GM12878 (cell line): Measurements from ENCODE around the gene MEGF9. TPM values are rescaled to one million over a fixed set of nuclear protein-coding genes. Genes with fewer than 3 reads are reported as not detected.

Experiments
- ATAC-seq: fragments of 200-7000 bp; cut with Tn5 transposase; 3 replicates; pipeline ENCODE4 v1.9.1; 2020; ENCODE audit warnings: mild to moderate bottlenecking, moderate library complexity
- BruUV-seq: library from RNA; stranded (reverse); fragments of 400-500 nt; replicated peaks from 2 replicates; lab custom pipeline; 2021; lab: Mats Ljungman, UMichigan
- CTCF ChIA-PET: fragments of 300-600 bp; sonication (Branson Sonifier 250); formaldehyde crosslinking; extraction: SDS; loops from one replicate; lab custom pipeline; 2021; ENCODE audit warnings: inconsistent platforms; lab: Yijun Ruan, JAX
- POLR2A ChIA-PET: fragments of 350-600 bp; formaldehyde crosslinking; extraction: SDS; loops from one replicate; lab custom pipeline; 2021; ENCODE audit warnings: inconsistent platforms; lab: Charles Lee
- RAD21 ChIA-PET: fragments of 300-600 bp; sonication (Branson Sonifier 250); formaldehyde crosslinking; loops from one replicate; lab custom pipeline; 2023; ENCODE audit warnings: antibody characterized with exemption; ENCODE audit not compliant: unreplicated experiment; lab: Charles Lee
- SMC1A ChIA-PET: fragments of 300-600 bp; sonication (Branson Sonifier 250); formaldehyde crosslinking; loops from one replicate; lab custom pipeline; 2023; ENCODE audit not compliant: unreplicated experiment, uncharacterized antibody; lab: Charles Lee
- DNase-seq: peaks from one replicate; pipeline ENCODE4 v3.0.0-alpha.2; 2011; ENCODE audit warnings: low read depth, low spot score
- FAIRE-seq: peaks from 3 replicates; lab custom pipeline; 2011; peaks lifted over from hg19 to GRCh38; lab: Jason Lieb, UNC
- H2AFZ ChIP-seq: 2 replicates; pipeline ENCODE4 v1.6.0; 2011; ENCODE audit warnings: low read depth, low read length, control low read depth; ENCODE audit not compliant: control insufficient read depth
- H3K27ac ChIP-seq: 2 replicates; pipeline ENCODE4 v1.5.1; 2011; ENCODE audit warnings: control low read depth; ENCODE audit not compliant: control insufficient read depth, insufficient read depth
- H3K27me3 ChIP-seq, 2 experiments: replicated peaks in 1 of 2; 2 replicates each; pipeline versions ENCODE4 v1.6.0 to v1.6.1; 2011; ENCODE audit warnings: low read length in 1 of 2; ENCODE audit not compliant: control insufficient read depth in 2 of 2, insufficient read depth in 2 of 2
- H3K36me3 ChIP-seq, 2 experiments: 2 replicates each; pipeline ENCODE4 v1.5.1; 2011; ENCODE audit warnings: low read length in 1 of 2; ENCODE audit not compliant: control insufficient read depth in 2 of 2, insufficient read depth in 2 of 2
- H3K4me1 ChIP-seq: 2 replicates; pipeline ENCODE4 v1.6.1; 2011; ENCODE audit warnings: mild to moderate bottlenecking, low read length, moderate library complexity, mixed read lengths; ENCODE audit not compliant: control insufficient read depth, insufficient read depth
- H3K4me2 ChIP-seq: 2 replicates; pipeline ENCODE4 v1.6.0; 2011; ENCODE audit warnings: control low read depth; ENCODE audit not compliant: control insufficient read depth, insufficient read depth
- H3K4me3 ChIP-seq: fragments of 200-600 bp; sonication (generic); 2 replicates; pipeline ENCODE4 v1.5.1; 2016
- H3K79me2 ChIP-seq: 2 replicates; pipeline ENCODE4 v1.6.0; 2011; ENCODE audit warnings: low read length; ENCODE audit not compliant: control insufficient read depth, insufficient read depth
- H3K9ac ChIP-seq: 2 replicates; pipeline ENCODE4 v1.8.0; 2011; ENCODE audit warnings: low read length, control low read depth, mixed read lengths; ENCODE audit not compliant: control insufficient read depth, insufficient read depth
- H3K9me3 ChIP-seq: replicated peaks from 3 replicates; pipeline ENCODE4 v1.5.1; 2011; ENCODE audit warnings: mild to moderate bottlenecking, low read length; ENCODE audit not compliant: control insufficient read depth, insufficient read depth
- H4K20me1 ChIP-seq: 2 replicates; pipeline ENCODE4 v1.6.0; 2011; ENCODE audit not compliant: control insufficient read depth, insufficient read depth
- ASH2L ChIP-seq: fragments of 300-600, 200-600 bp; sonication (generic); IDR thresholded peaks from 2 replicates; pipeline ENCODE4 v1.6.1; 2017; ENCODE audit warnings: low read depth, mild to moderate bottlenecking, borderline replicate concordance
- BRCA1 ChIP-seq: IDR thresholded peaks from 2 replicates; pipeline ENCODE4 v1.6.1; 2011; ENCODE audit warnings: low read depth, low read length, improper control_type of control experiment
- CEBPZ ChIP-seq: fragments of 150-350 bp; IDR thresholded peaks from 2 replicates; pipeline ENCODE4 v1.6.1; 2016; ENCODE audit warnings: low read depth, low read length
- E2F8 ChIP-seq: fragments of 450-650 bp; IDR thresholded peaks from 2 replicates; pipeline ENCODE4 v1.6.1; 2018; ENCODE audit warnings: mild to moderate bottlenecking, low read depth, moderate library complexity; ENCODE audit not compliant: partially characterized antibody
- GABPA ChIP-seq: IDR thresholded peaks from 2 replicates; pipeline ENCODE4 v1.6.1; 2014; ENCODE audit warnings: antibody characterized with exemption, low read depth, mild to moderate bottlenecking, inconsistent platforms
- KDM1A ChIP-seq: fragments of 200-600 bp; sonication (generic); IDR thresholded peaks from 2 replicates; pipeline ENCODE4 v1.6.1; 2016; ENCODE audit warnings: borderline replicate concordance
- NKRF ChIP-seq: fragments of 450-650 bp; conservative IDR thresholded peaks from 2 replicates; pipeline ENCODE4 v1.6.1; 2017; ENCODE audit warnings: mild to moderate bottlenecking, moderate library complexity
- PAX5 ChIP-seq: IDR thresholded peaks from 2 replicates; pipeline ENCODE4 v1.6.1; 2011; ENCODE audit warnings: low read depth, low read length, borderline replicate concordance
- RB1 ChIP-seq: fragments of 450-650 bp; formaldehyde crosslinking; IDR thresholded peaks from 2 replicates; pipeline ENCODE4 v1.6.1; 2017; ENCODE audit warnings: mild to moderate bottlenecking, borderline replicate concordance
- TARDBP ChIP-seq: IDR thresholded peaks from 2 replicates; pipeline ENCODE4 v1.6.1; 2016; ENCODE audit warnings: borderline replicate concordance
- USF2 ChIP-seq: IDR thresholded peaks from 2 replicates; pipeline ENCODE4 v1.6.1; 2011; ENCODE audit warnings: low read depth, low read length, improper control_type of control experiment, borderline replicate concordance
- ZNF274 ChIP-seq: IDR thresholded peaks from one replicate; pipeline ENCODE4 v1.8.0; 2011; ENCODE audit not compliant: insufficient read length, insufficient read depth
- ZNF384 ChIP-seq: IDR thresholded peaks from 2 replicates; pipeline ENCODE4 v1.6.1; 2012; ENCODE audit warnings: low read depth, mild to moderate bottlenecking, low read length, improper control_type of control experiment, borderline replicate concordance
- ZSCAN29 ChIP-seq: fragments of 450-650 bp; IDR thresholded peaks from 2 replicates; pipeline ENCODE4 v1.6.1; 2017; ENCODE audit warnings: mild to moderate bottlenecking, moderate library complexity
- WGBS: methylation state at CpG from one replicate; pipeline ENCODE4 v1.1.6; 2016; ENCODE audit warnings: low lambda C conversion rate; ENCODE audit not compliant: insufficient replicate concordance, insufficient coverage; ENCODE audit errors: missing lambda C conversion rate; 5-methylcytosine and 5-hydroxymethylcytosine counted together
- in situ Hi-C: fragments of 300-500 bp; cut with MboI; formaldehyde crosslinking; loops from 9 replicates; pipeline ENCODE4 v1.14.3; 2018; ENCODE audit warnings: mixed read lengths
- intact Hi-C: fragments of 100-400 bp; cut with micrococcal nuclease; formaldehyde crosslinking; loops from one replicate; pipeline ENCODE4 v1.14.2; 2022; ENCODE audit not compliant: unreplicated experiment
- polyA plus RNA-seq, 11 experiments: library from polyadenylated mRNA; depleted of rRNA in 4 of 11; unstranded in 6 of 11; stranded (reverse) in 5 of 11; fragments of >200 nt; fragmentation: Nextera tagmentation in 4 of 11; fragmentation: Illumina TruSeq in 1 of 11; extraction: Ambion mirVana in 4 of 11; extraction: Trizol in 1 of 11; gene quantifications; 1 replicate in 1 of 11; 2 replicates in 10 of 11; pipeline versions ENCODE4 v1.2.1 to v1.2.3, GENCODE V29; 2011 to 2016; ENCODE audit warnings: inconsistent platforms in 2 of 11, missing spikeins in 2 of 11, low read depth in 1 of 11
- total RNA-seq, 4 experiments: library from RNA; depleted of rRNA in 3 of 4; stranded (reverse); fragments of >200 nt in 3 of 4; fragmentation: Illumina TruSeq in 1 of 4; extraction: Trizol in 1 of 4; gene quantifications; 2 replicates each; pipeline versions ENCODE4 v1.2.1 to v1.2.3, GENCODE V29; 2013 to 2021

The MEGF9 gene
- total and polyA plus RNA-seq, 10 of the 15 experiments (the other 5 are each of a cell fraction or from before 2014, with no cell fraction given) = 0.71 to 5.1 (median 2.6) TPM

GRCh38 chr9:120755810-120756434 lies 41.7 kb upstream of the MEGF9 start:
- H3K27me3 ChIP-seq = no peaks in the 10 kb centered on the region
- SMC1A ChIA-PET = interaction anchor here (0.5 to 5.9 kb wide), 37 partner anchors 9 to 571 kb away, joined by 3 to 73 read pairs (median 4); no protein-coding TSS in a partner anchor
- H3K27ac ChIP-seq = no peak overlapping the region
- H3K79me2 ChIP-seq = no peaks in the 10 kb centered on the region
- H3K4me3 ChIP-seq = no peak overlapping the region
- H3K36me3 ChIP-seq = peaks cover 2 to 11% of the 10 kb centered on the region in 2 experiments; a peak in 3 of 4 replicates
- no peak overlapping the region for H3K4me2 ChIP-seq
- intact Hi-C loops (loop anchor here (1.0 to 2.0 kb wide), 4 partner anchors 137 to 304 kb away; no protein-coding TSS in a partner anchor), in situ Hi-C loops (loop anchor here (5.0 kb wide), 1 partner anchor 181 kb away; no protein-coding TSS in a partner anchor)
- BruUV-seq = no TSS peak
- H2AFZ ChIP-seq = no peak overlapping the region; the same call in 1 of the 2 replicates
- H4K20me1 ChIP-seq = no peaks in the 10 kb centered on the region
- POLR2A ChIA-PET = interaction anchor here (0.6 to 1.1 kb wide), 5 partner anchors 37 to 389 kb away, joined by 3 read pairs; partner anchors contain the start of gene FBXW2
- WGBS = 6% methylated on average over 6 of the region's 6 CpGs
- H3K4me1 ChIP-seq = peaks cover 9% of the 10 kb centered on the region
- H3K9ac ChIP-seq = no peak overlapping the region
- FAIRE-seq (peak; percentile 94), ATAC-seq (peak; percentile 94), DNase-seq (peak; percentile 30)
- RAD21 ChIA-PET = interaction anchor here (0.6 to 4.0 kb wide), 27 partner anchors 10 to 619 kb away, joined by 3 to 45 read pairs (median 4); partner anchors contain the start of genes C5 and FBXW2
- CTCF ChIA-PET = interaction anchor here (0.6 to 6.2 kb wide), 57 partner anchors 9 to 1233 kb away, joined by 3 to 109 read pairs (median 5); partner anchors contain the start of genes C5, FBXW2 and TRAF1
- H3K9me3 ChIP-seq = no peaks in the 10 kb centered on the region
- no peak for TF ChIP-seq ZSCAN29
- TF ChIP-seq E2F8 = no peak
- TF ChIP-seq ZNF274 = no peak
- no peak for TF ChIP-seq BRCA1
- TF ChIP-seq GABPA = no peak
- no peak for TF ChIP-seq TARDBP
- TF ChIP-seq PAX5 = no peak
- TF ChIP-seq CEBPZ = no peak
- TF ChIP-seq NKRF = no peak
- no peak for TF ChIP-seq ZNF384
- TF ChIP-seq RB1 = 0 out of 2 replicates have a peak, but pooled peaks have one; percentile 47
- TF ChIP-seq KDM1A = no peak
- no peak for TF ChIP-seq ASH2L
- no peak for TF ChIP-seq USF2
